CD4-positive, CD25-positive, alpha-beta regulatory T cell (primary cell): ENCODE results near the gene ENPP3. TPM values are rescaled to one million over a fixed set of nuclear protein-coding genes. Genes with fewer than 3 reads are reported as not detected.
A peak's percentile ranks its signal among the peaks of the same experiment; 100 is the strongest.

Experiments
- ATAC-seq, 2 donors: fragments of 150-1000 bp; cut with Tn5 transposase; one replicate each; pipeline ENCODE4 v1.10.0; 2021; ENCODE audit warnings: low read depth in 2 of 2, moderate number of reproducible peaks in 2 of 2, moderate library complexity in 1 of 2
- DNase-seq, 3 donors: peaks; one replicate each; pipeline versions ENCODE4 v3.0.0 to v3.0.0-alpha.2; 2012 to 2022; ENCODE audit warnings: mixed read lengths in 1 of 3
- H3K27ac ChIP-seq: one replicate; pipeline ENCODE4 v1.7.0; 2013; ENCODE audit warnings: mild to moderate bottlenecking, low read length; ENCODE audit not compliant: insufficient read depth, poor library complexity, severe bottlenecking
- H3K27me3 ChIP-seq: one replicate; pipeline ENCODE4 v1.7.0; 2013; ENCODE audit warnings: low read length; ENCODE audit not compliant: control insufficient read depth, insufficient read depth
- H3K36me3 ChIP-seq: one replicate; pipeline ENCODE4 v1.7.0; 2013; ENCODE audit warnings: mild to moderate bottlenecking, low read length, moderate library complexity; ENCODE audit not compliant: control insufficient read depth, insufficient read depth
- H3K4me1 ChIP-seq: 2 replicates; pipeline ENCODE4 v1.7.0; 2013; ENCODE audit warnings: mild to moderate bottlenecking, low read length; ENCODE audit not compliant: insufficient read depth, control insufficient read depth, poor library complexity, severe bottlenecking
- H3K4me3 ChIP-seq: one replicate; pipeline ENCODE4 v1.7.0; 2013; ENCODE audit warnings: low read depth, mild to moderate bottlenecking, low read length, moderate library complexity
- H3K9me3 ChIP-seq, 2 experiments: 1 replicate in 1 of 2; 2 replicates in 1 of 2; pipeline ENCODE4 v1.7.0; 2013; ENCODE audit warnings: low read length in 2 of 2, mild to moderate bottlenecking in 1 of 2, moderate library complexity in 1 of 2; ENCODE audit not compliant: control insufficient read depth in 2 of 2
- H3K27ac Mint-ChIP-seq, 3 donors: one replicate each; pipeline ENCODE4 v1.8.0; 2020 to 2022; ENCODE audit warnings: mild to moderate bottlenecking in 3 of 3, mixed read lengths in 3 of 3, moderate library complexity in 2 of 3
- H3K27me3 Mint-ChIP-seq: one replicate; pipeline ENCODE4 v1.8.0; 2022; ENCODE audit warnings: mild to moderate bottlenecking, mixed read lengths
- H3K36me3 Mint-ChIP-seq: one replicate; pipeline ENCODE4 v1.8.0; 2020; ENCODE audit warnings: mixed read lengths
- H3K4me1 Mint-ChIP-seq, 4 donors: one replicate each; pipeline ENCODE4 v1.8.0; 2020 to 2022; ENCODE audit warnings: mixed read lengths in 4 of 4, mild to moderate bottlenecking in 1 of 4
- H3K4me3 Mint-ChIP-seq, 4 donors: one replicate each; pipeline ENCODE4 v1.8.0; 2020 to 2022; ENCODE audit warnings: mild to moderate bottlenecking in 4 of 4, mixed read lengths in 4 of 4, moderate library complexity in 3 of 4
- H3K9me3 Mint-ChIP-seq, 7 donors: one replicate each; pipeline ENCODE4 v1.8.0; 2020 to 2022; ENCODE audit warnings: mixed read lengths in 7 of 7, mild to moderate bottlenecking in 3 of 7, moderate library complexity in 2 of 7
- polyA plus RNA-seq, 4 donors: library from polyadenylated mRNA; unstranded; fragments of 300-500 nt; fragmentation: Illumina TruSeq; gene quantifications; one replicate each; pipeline ENCODE4 v1.2.3, GENCODE V29; 2021
- total RNA-seq: library from RNA; stranded (reverse); gene quantifications from one replicate; pipeline ENCODE4 v1.2.3, GENCODE V29; 2022

The ENPP3 gene
- total and polyA plus RNA-seq, 5 donors from 2014 or later: 0.09 to 0.60 (median 0.32) TPM; not detected in 2

- H3K4me1 ChIP-seq: no peaks in the 10 kb centered on the region
- ATAC-seq (no peak), DNase-seq (no peak)
- no peak overlapping the region for H3K27ac ChIP-seq
- no peaks in the 10 kb centered on the region for H3K9me3 ChIP-seq
- Mint-ChIP-seq H3K9me3 (peaks cover 0 to 4% (median 0%) of the 10 kb centered on the region in 7 donors), H3K27ac (no peak overlapping the region), H3K36me3 (no peaks in the 10 kb centered on the region), H3K4me3 (no peak overlapping the region), H3K4me1 (no peaks in the 10 kb centered on the region), H3K27me3 (no peaks in the 10 kb centered on the region)
- H3K4me3 ChIP-seq: no peak overlapping the region
- H3K36me3 ChIP-seq: no peaks in the 10 kb centered on the region
- peaks cover 2% of the 10 kb centered on the region for H3K27me3 ChIP-seq
These were observed 36.1 kb downstream of the ENPP3 start for GRCh38 chr6:131673184-131673583.

- Histone ChIP-seq H3K4me3 (no peak overlapping the region), H3K4me1 (no peaks in the 10 kb centered on the region), H3K9me3 (no peaks in the 10 kb centered on the region), H3K27me3 (no peaks in the 10 kb centered on the region), H3K36me3 (no peaks in the 10 kb centered on the region), H3K27ac (no peak overlapping the region)
- no peak overlapping the region for H3K4me3 Mint-ChIP-seq
- no peaks in the 10 kb centered on the region for H3K27me3 Mint-ChIP-seq
- no peaks in the 10 kb centered on the region for H3K9me3 Mint-ChIP-seq
- no peak overlapping the region for H3K27ac Mint-ChIP-seq
- H3K4me1 Mint-ChIP-seq: no peaks in the 10 kb centered on the region
- DNase-seq (no peak), ATAC-seq (no peak)
- no peaks in the 10 kb centered on the region for H3K36me3 Mint-ChIP-seq
These were observed 41.3 kb downstream of the ENPP3 start for GRCh38 chr6:131678442-131678841.

- Histone ChIP-seq H3K4me3 (no peak overlapping the region), H3K36me3 (no peaks in the 10 kb centered on the region), H3K9me3 (no peaks in the 10 kb centered on the region), H3K4me1 (no peaks in the 10 kb centered on the region), H3K27ac (no peak overlapping the region), H3K27me3 (no peaks in the 10 kb centered on the region)
- Mint-ChIP-seq H3K36me3 (no peaks in the 10 kb centered on the region), H3K27ac (no peak overlapping the region), H3K27me3 (no peaks in the 10 kb centered on the region), H3K4me3 (no peak overlapping the region), H3K4me1 (no peaks in the 10 kb centered on the region), H3K9me3 (no peaks in the 10 kb centered on the region)
- DNase-seq (no peak), ATAC-seq (no peak)
These were observed 43.8 kb downstream of the ENPP3 start for GRCh38 chr6:131680868-131681267.

- no peaks in the 10 kb centered on the region for H3K9me3 ChIP-seq
- Mint-ChIP-seq H3K36me3 (no peaks in the 10 kb centered on the region), H3K4me3 (no peak overlapping the region), H3K9me3 (no peaks in the 10 kb centered on the region), H3K27ac (no peak overlapping the region), H3K4me1 (no peaks in the 10 kb centered on the region), H3K27me3 (no peaks in the 10 kb centered on the region)
- DNase-seq (no peak), ATAC-seq (no peak)
- no peaks in the 10 kb centered on the region for H3K27me3 ChIP-seq
- H3K4me1 ChIP-seq: no peaks in the 10 kb centered on the region
- H3K27ac ChIP-seq: no peak overlapping the region
- H3K36me3 ChIP-seq: no peaks in the 10 kb centered on the region
- H3K4me3 ChIP-seq: no peak overlapping the region
These were observed 44.5 kb downstream of the ENPP3 start for GRCh38 chr6:131681585-131681984.

GRCh38 chr6:131682442-131682841 is 45.3 kb downstream of the ENPP3 start:
- Mint-ChIP-seq H3K27ac (no peak overlapping the region), H3K4me1 (no peaks in the 10 kb centered on the region), H3K27me3 (no peaks in the 10 kb centered on the region), H3K9me3 (no peaks in the 10 kb centered on the region), H3K4me3 (no peak overlapping the region), H3K36me3 (no peaks in the 10 kb centered on the region)
- ATAC-seq (no peak), DNase-seq (no peak)
- Histone ChIP-seq H3K4me3 (no peak overlapping the region), H3K4me1 (no peaks in the 10 kb centered on the region), H3K27me3 (no peaks in the 10 kb centered on the region), H3K9me3 (no peaks in the 10 kb centered on the region), H3K27ac (no peak overlapping the region), H3K36me3 (no peaks in the 10 kb centered on the region)

- Mint-ChIP-seq H3K9me3 (no peaks in the 10 kb centered on the region), H3K36me3 (no peaks in the 10 kb centered on the region), H3K4me1 (no peaks in the 10 kb centered on the region), H3K27me3 (no peaks in the 10 kb centered on the region), H3K27ac (no peak overlapping the region), H3K4me3 (no peak overlapping the region)
- Histone ChIP-seq H3K9me3 (no peaks in the 10 kb centered on the region), H3K4me3 (no peak overlapping the region), H3K36me3 (no peaks in the 10 kb centered on the region), H3K4me1 (no peaks in the 10 kb centered on the region), H3K27ac (no peak overlapping the region), H3K27me3 (no peaks in the 10 kb centered on the region)
- peak in 1 of 3 donors; percentile 31 for DNase-seq
- ATAC-seq: peak in 1 of 2 donors; percentile 40
These were observed 46.4 kb downstream of the ENPP3 start for GRCh38 chr6:131683479-131683878.

GRCh38 chr6:131685266-131685780 is 48.2 kb downstream of the ENPP3 start:
- Histone ChIP-seq H3K27me3 (no peaks in the 10 kb centered on the region), H3K9me3 (no peaks in the 10 kb centered on the region), H3K36me3 (no peaks in the 10 kb centered on the region), H3K4me3 (no peak overlapping the region), H3K27ac (no peak overlapping the region), H3K4me1 (no peaks in the 10 kb centered on the region)
- Mint-ChIP-seq H3K27me3 (no peaks in the 10 kb centered on the region), H3K36me3 (no peaks in the 10 kb centered on the region), H3K27ac (no peak overlapping the region), H3K9me3 (no peaks in the 10 kb centered on the region), H3K4me1 (no peaks in the 10 kb centered on the region), H3K4me3 (no peak overlapping the region)
- ATAC-seq (no peak), DNase-seq (peak in 1 of 3 donors; percentile 2)

GRCh38 chr6:131687022-131687421 is 49.9 kb downstream of the ENPP3 start:
- Mint-ChIP-seq H3K27me3 (no peaks in the 10 kb centered on the region), H3K4me1 (no peaks in the 10 kb centered on the region), H3K9me3 (no peaks in the 10 kb centered on the region), H3K27ac (no peak overlapping the region), H3K4me3 (no peak overlapping the region), H3K36me3 (no peaks in the 10 kb centered on the region)
- DNase-seq: no peak
- Histone ChIP-seq H3K4me3 (no peak overlapping the region), H3K27me3 (no peaks in the 10 kb centered on the region), H3K9me3 (no peaks in the 10 kb centered on the region), H3K27ac (no peak overlapping the region), H3K36me3 (no peaks in the 10 kb centered on the region), H3K4me1 (no peaks in the 10 kb centered on the region)
- no peak for ATAC-seq
